Measurements from ENCODE around the gene CSTF1.
"Not testable (repeated sequence)": the region's sequence is repeated elsewhere in the genome, so short reads cannot be mapped to it uniquely, and the experiment has no call there.

CSTF1 gene

GRCh38 chr20:56369179-56369578, 23.3 kb upstream of the CSTF1 start:
- DNase-seq (ENCODE audit: low read depth in 2 of 2): no peak

GRCh38 chr20:56371977-56372376, 20.5 kb upstream of the CSTF1 start:
- no peak for DNase-seq (ENCODE audit: low read depth in 2 of 2)

DNA sequence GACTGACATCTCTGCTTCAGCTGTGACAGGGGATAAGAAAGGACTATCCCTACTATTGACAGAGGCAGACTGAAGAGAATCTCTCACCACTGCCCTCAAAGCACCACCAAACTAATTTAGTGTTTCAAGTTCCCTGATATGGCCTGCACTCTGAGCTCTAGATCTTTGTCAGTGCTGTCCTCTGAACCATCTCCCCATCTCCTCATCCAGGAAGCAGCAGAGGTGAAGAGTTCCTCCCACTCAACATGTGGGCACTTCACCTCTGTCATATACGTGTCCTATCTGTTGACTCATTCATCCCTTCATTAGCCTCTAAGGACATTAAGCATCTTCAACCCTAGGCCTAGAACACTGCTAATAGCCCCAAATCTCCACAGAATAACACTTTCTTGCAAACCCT, 19.6 kb upstream of the CSTF1 start:
- DNase-seq (ENCODE audit: low read depth in 2 of 2): no peak

DNA sequence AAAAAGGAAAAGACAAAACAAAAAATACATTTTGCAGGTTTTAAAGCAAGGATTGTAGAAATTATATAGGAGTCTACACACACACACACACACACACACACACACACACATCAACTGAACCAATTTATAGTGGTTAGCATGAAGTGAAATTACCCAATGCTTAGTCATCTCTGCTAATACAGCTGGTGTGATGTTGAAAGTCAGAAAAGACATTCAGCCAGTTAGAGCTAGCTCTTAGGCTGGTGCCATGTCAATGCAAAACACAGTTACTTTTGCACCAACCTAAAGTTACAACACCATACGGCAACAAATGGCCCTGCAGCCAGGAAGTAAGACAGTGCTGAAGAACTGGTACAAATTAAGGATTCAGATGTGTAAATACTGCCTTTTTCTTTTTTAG, 18.5 kb upstream of the CSTF1 start:
- peak; percentile 85 to 90 for DNase-seq (ENCODE audit: low read depth in 2 of 2)

GRCh38 chr20:56376331-56376730, 16.1 kb upstream of the CSTF1 start:
- DNase-seq (ENCODE audit: low read depth in 2 of 2): no peak

GRCh38 chr20:56378386-56378785, 14.1 kb upstream of the CSTF1 start:
- DNase-seq (ENCODE audit: low read depth in 2 of 2): no peak

- no peak for DNase-seq (ENCODE audit: low read depth in 2 of 2)
Observed at GRCh38 chr20:56380375-56380774, 12.1 kb upstream of the CSTF1 start.

- no peak for DNase-seq (ENCODE audit: low read depth in 2 of 2)
Observed at GRCh38 chr20:56381501-56381900, 10.9 kb upstream of the CSTF1 start.

DNA sequence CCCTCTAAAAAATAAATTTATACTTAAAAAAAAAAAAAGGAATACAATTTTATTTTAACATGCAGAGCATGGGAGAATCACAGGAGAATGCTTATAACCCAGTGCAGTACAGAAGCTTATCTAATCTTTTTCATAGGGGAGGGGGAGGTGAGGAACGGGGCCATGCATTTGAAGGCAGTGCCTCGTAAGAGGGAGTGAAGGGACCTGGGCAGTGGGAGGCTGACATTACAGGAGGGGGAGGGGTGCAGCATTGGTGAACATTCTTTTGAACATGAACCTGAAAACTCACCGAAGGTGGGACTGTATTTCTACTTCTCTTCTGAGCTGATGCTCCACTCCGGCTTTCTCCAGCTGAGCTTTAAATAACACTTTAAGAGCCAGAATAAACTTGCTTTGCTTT, 9.7 kb upstream of the CSTF1 start:
- DNase-seq (ENCODE audit: low read depth in 2 of 2): no peak

DNA sequence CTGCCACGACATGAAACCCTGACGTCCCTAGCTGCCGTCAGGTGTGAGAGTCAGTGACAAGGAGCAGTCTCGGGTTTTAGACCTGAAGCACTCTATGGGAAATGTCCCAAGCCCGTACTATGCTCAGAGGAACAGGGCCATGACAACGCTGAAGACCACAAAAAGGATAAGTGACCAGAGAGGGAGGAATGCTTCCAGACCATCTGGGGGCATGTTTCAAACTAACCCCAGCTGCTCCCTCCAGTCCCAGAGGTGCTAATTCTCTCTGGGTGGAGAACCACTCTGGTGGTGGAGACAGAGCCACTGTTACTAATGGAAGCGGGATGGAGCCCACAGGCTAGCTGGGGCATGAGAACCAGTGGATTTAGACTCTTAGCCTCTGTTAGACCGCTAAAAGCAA, 9.1 kb upstream of the CSTF1 start:
- no peak for DNase-seq (ENCODE audit: low read depth in 2 of 2)

DNA sequence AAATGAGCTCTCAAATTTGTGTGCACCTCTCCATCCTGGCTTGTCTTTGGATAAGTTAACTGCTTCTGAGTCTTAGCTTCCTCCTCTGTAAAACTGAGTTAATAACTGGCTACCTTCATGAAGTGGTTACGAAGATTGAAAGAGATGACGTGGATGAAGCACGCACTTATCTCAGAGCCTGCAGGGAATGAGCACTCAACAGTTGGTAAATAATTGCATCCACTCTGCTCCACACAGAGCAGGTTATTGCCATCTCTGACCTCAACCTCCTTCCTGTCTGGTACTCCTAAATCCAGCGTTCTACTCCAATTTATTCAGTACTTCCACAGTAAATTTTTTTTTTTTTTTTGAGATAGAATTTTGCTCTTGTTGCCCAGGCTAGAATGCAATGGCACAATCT, 7.3 kb upstream of the CSTF1 start:
- no peak for DNase-seq (ENCODE audit: low read depth in 2 of 2)

DNA sequence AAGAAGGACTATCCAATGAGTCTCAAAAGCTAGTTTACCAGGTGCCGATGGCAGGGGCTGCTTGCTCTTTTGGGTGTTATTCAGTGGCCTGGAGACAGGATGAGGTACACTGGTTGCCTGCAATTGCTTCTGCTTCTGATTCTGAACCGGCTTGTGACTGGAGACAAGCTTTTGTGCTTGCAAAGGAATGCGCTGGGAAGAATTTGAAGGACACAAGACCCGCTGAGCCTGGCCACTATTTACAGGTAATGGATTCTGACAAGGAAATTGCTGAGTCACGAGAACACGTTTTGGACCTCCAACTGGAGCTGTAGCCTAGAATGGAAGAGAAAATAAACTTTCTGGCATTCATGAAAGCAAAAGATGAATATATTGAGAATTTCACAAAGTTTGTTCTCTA, 6.2 kb upstream of the CSTF1 start:
- DNase-seq (ENCODE audit: low read depth in 2 of 2): no peak

DNA sequence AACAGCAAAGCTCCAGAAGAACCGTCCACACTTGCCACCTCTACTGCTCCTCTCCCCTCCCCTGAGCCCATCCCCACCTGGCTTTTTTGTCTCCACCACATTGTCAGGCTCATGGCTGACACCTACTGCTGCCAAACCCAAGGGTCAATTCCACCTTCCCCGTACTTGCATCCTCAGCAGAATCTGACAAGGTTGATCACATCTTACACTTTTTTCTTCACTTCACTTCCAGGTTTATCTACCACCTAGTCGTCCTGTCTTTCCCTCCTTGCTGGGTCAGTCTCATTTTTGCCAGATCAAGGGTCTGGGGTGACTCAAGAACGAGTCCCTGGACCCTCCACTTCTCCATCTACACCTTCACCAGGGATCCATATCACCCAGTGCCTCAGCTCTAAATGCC, 3.6 kb upstream of the CSTF1 start:
- DNase-seq (ENCODE audit: low read depth in 2 of 2): no peak

DNA sequence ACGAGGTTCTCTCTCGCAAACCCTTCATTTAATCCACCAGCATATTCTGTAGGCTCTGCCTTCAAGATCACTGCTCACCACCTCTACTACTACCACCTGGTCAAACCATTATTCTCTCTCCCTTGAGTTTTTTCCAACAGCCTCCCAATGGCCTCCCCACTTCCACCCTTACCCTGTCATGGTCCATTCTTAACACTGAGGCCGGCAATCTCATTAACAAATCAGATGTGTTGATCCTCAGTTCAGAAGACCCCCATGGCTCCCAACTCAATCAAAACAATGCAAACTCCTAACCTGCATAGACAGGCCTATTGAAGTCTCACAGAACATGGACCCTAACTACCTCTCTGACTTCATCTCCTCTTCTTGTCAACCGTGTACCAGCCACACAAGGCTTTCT, 2.6 kb upstream of the CSTF1 start:
- no peak for DNase-seq (ENCODE audit: low read depth in 2 of 2)

- not testable (repeated sequence) for DNase-seq (ENCODE audit: low read depth in 2 of 2)
Observed at GRCh38 chr20:56390396-56390795, 2.0 kb upstream of the CSTF1 start.

DNA sequence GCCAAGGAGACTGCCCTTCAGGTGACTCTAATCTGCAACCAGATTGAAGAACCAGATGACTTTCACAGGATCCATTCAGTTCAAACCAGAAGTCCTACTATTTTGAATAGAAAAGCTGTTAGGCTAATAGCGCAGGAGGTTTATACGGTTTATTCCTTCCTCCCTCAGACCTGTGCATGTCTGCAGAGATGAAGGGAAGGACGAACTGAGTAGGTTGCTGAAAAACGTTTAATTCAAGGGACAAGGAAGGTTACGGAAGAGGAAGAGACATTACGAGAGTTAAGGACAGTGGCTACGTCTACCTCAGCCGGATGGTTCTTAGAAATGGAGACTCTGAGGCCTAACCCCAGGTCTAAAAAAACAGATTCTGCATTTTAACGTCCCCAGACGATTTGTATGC, 1.4 kb upstream of the CSTF1 start:
- DNase-seq (ENCODE audit: low read depth in 2 of 2): no peak

DNA sequence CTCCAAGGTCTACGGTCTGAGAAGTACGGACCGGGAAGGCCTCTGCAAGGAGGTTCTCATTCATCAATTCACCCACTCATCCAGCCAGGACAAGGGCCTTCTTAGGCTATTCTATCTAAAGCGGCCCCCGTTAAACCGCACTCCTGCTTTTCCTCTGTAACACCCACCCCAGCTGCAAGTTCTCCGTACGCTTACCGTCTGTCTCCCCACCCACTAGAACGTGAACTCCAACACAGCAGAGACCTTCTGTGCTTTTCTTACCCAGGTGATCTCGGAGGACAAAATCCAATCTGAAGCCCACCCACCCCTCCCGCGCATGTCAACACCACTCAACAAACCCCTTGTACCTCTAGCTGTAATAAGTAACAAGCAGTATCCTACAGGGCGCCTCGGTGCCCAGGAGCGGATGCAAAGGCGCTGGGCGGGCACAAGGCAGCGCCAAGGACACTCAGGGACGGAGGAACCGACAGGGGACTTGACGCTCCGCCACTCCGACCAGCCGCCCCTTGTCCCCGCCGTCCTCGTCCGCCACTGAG, 781 bp upstream of the CSTF1 start:
- no peak for DNase-seq (ENCODE audit: low read depth in 2 of 2)

DNA sequence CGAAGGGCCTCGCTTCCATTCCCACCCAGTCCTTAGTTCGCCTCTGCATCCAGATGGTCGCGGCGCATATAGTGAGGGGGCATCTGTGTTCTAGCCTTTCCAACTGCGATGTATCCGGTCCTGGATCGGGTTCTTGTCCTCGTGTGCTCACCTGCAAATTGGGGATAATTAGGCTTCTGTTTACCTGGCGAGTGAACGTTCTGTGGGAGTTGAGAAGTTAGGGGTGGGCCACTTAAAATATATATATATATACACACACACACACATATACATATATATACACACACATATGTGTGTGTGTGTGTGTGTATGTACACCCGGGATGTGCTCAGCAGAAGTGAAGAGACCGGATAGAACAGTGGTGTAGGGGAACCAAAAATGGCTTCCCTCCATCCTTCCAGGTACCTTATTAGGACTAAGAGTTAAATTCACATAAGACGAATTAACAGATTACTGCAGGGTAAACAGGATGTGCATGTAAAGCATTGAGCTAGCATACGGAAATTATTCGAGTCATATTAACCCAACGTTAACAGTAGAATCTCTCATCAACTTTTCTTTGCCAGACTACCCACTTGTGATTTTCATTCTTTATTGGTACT, 537 bp downstream of the CSTF1 start:
- no peak for DNase-seq (ENCODE audit: low read depth in 2 of 2)

DNA sequence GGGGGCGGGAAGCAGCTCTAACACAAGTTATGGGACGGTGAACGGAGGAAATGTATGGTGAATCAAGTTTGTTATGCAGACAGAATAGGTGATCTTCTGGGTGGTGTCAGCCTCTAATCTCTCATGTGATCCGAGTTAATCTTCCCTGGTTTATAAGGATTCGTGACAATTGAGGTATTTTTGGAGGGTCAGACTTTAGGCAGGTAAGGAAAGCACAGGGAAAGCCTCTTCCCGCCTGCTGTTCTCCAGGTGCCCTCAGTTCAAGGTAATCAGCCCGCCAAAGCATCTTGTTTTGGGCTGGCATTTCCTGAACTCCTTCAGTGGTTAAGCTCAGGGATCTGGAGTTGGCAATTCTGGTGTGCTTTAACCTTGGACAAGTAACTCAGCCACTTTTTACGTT, 1.2 kb downstream of the CSTF1 start:
- DNase-seq (ENCODE audit: low read depth in 2 of 2): no peak

DNA sequence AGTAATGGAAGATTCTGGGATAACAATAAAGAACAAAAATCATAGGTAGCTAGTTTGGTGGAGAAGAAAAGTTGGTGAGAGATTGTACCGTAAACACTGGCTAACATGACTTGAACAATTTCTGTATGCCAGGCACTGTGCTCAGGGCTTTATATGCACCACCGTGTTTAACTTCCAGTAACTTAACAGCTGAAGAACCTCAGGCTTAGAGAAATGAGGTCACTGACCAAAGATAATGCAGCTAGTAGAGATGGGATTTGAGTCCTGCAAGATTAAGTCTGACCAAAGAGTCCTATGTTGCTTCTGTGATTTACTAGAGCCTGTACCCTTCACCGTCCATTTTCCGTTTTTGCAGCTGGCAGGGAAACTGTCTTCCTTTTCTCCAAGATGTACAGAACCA, 2.7 kb downstream of the CSTF1 start:
- no peak for DNase-seq (ENCODE audit: low read depth in 2 of 2)

DNA sequence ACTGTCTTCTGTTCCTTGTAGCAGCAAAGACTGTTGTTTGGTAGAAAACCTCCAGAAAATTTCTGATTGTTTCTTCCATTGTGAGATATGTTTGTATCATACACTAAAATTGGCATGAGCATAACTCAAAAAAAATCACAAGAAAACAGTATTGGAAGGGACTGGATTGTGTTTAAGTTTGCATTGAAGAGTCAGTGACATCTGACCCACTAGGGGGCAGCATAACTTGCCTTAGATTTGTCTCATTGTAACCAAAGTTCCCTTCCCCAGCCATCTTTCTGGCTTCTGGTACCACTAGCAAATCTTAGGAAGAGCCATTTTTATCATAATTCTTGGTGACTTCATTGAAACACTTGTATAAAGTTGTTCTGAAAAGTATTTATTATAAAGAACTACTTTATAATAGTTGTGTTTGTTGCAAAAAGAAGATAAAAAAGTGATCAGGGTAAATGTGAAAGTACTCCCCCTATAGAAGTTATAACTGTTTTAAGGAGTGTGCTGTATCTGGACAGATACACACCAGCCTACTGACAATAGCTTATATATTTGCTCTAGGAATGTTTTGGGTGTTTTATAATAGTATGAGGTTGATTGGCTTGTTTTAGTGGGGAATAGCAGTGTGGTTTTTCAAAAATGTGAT, 7.7 kb downstream of the CSTF1 start:
- no peak for DNase-seq (ENCODE audit: low read depth in 2 of 2)

GRCh38 chr20:56403465-56403864, 11.0 kb downstream of the CSTF1 start:
- DNase-seq (ENCODE audit: low read depth in 2 of 2): no peak

GRCh38 chr20:56405356-56405755, 12.9 kb downstream of the CSTF1 start:
- not testable (repeated sequence) for DNase-seq (ENCODE audit: low read depth in 2 of 2)

- DNase-seq (ENCODE audit: low read depth in 2 of 2): no peak
Observed at GRCh38 chr20:56406910-56407309, 14.5 kb downstream of the CSTF1 start.
